GM06990 (cell line): Measurements from ENCODE around the gene LAG3.
A peak's percentile ranks its signal among the peaks of the same experiment; 100 is the strongest.

Source experiments
- DNase-seq: peaks from one replicate; pipeline ENCODE4 v3.0.0-alpha.2; 2011; ENCODE audit not compliant: insufficient read length; ENCODE audit errors: extremely low read depth
- H3K27me3 ChIP-seq: replicated peaks from 2 replicates; pipeline ENCODE4 v1.6.0; 2011; ENCODE audit warnings: low read length; ENCODE audit not compliant: control insufficient read depth, insufficient read depth
- H3K36me3 ChIP-seq: 2 replicates; pipeline ENCODE4 v1.5.1; 2011; ENCODE audit warnings: low read length; ENCODE audit not compliant: control insufficient read depth, insufficient read depth
- H3K4me3 ChIP-seq: replicated peaks from 2 replicates; pipeline ENCODE4 v1.5.1; 2011; ENCODE audit warnings: low read depth, mild to moderate bottlenecking, control low read depth, low read length
- TF ChIP-seq, protein P1 (sequence below): IDR thresholded peaks from 2 replicates; pipeline ENCODE4 v1.5.1; 2011; ENCODE audit warnings: low read length, control low read depth, mild to moderate bottlenecking, inconsistent platforms; ENCODE audit not compliant: insufficient read depth, poor library complexity, severe bottlenecking

LAG3 gene

DNA sequence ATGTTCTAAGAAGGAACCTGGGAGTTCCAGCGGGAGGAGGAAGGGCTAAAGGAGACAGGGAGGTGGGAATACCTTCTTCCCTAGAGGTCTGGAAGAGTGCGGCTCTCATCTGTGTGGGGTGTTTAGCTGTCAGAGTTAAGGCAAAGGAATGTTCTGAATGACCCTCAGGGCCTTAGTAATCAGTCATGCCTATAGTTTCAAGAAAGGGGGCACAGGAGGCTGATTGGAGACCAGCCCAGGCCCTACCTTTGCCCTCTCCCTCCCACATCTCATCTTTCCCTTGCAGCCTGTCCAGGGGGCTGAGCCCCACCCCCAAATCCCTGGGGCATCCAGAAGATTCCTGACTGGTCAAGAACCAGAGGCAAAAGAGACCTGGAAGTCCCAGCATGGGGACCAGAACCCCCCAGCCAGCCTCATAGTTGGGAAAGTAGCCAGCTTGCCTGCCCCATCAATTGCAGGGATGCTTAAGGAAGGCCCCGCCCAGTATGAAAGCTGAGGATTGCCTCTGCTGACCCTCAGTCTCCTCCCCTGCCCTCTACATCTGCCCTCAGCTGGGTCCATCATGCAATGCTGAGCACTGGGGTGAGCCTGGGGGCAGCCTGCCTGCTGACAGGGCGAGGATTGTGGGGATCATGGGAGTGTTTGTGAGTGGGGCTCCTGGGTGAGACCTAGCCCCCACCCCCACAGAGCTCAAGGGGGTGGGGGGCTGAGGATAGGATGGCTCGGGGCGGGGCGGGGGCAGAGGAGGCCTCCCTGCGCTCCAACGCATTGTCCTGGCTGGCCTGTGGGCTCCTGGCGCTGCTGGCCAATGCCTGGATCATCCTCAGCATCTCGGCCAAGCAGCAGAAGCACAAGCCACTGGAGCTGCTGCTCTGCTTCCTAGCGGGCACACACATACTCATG lies 51.1 kb downstream of the LAG3 start:
- Histone ChIP-seq H3K27me3 (peaks cover 8% of the 10 kb centered on the region), H3K36me3 (no peaks in the 10 kb centered on the region), H3K4me3 (no peak overlapping the region)
- no peak for DNase-seq
- TF ChIP-seq, protein P1, sequence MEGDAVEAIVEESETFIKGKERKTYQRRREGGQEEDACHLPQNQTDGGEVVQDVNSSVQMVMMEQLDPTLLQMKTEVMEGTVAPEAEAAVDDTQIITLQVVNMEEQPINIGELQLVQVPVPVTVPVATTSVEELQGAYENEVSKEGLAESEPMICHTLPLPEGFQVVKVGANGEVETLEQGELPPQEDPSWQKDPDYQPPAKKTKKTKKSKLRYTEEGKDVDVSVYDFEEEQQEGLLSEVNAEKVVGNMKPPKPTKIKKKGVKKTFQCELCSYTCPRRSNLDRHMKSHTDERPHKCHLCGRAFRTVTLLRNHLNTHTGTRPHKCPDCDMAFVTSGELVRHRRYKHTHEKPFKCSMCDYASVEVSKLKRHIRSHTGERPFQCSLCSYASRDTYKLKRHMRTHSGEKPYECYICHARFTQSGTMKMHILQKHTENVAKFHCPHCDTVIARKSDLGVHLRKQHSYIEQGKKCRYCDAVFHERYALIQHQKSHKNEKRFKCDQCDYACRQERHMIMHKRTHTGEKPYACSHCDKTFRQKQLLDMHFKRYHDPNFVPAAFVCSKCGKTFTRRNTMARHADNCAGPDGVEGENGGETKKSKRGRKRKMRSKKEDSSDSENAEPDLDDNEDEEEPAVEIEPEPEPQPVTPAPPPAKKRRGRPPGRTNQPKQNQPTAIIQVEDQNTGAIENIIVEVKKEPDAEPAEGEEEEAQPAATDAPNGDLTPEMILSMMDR: no peak

DNA sequence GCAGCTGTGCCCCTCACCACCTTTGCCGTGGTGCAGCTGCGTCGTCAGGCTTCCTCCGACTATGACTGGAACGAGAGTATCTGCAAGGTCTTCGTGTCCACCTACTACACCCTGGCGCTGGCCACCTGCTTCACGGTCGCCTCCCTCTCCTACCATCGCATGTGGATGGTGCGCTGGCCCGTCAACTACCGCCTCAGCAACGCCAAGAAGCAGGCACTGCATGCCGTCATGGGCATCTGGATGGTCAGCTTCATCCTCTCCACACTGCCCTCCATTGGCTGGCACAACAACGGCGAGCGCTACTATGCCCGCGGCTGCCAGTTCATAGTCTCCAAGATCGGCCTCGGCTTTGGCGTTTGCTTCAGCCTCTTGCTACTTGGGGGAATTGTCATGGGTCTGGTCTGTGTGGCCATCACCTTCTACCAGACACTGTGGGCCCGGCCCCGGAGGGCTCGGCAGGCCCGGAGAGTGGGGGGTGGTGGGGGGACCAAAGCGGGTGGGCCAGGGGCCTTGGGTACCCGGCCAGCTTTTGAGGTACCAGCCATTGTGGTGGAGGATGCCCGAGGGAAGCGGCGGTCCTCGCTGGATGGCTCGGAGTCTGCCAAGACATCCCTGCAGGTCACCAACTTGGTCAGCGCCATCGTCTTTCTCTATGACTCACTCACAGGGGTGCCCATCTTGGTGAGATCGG lies 51.9 kb downstream of the LAG3 start:
- peaks cover 8% of the 10 kb centered on the region for H3K27me3 ChIP-seq
- H3K4me3 ChIP-seq: no peak overlapping the region
- no peak for DNase-seq
- H3K36me3 ChIP-seq: no peaks in the 10 kb centered on the region
- TF ChIP-seq, protein P1: no peak

DNA sequence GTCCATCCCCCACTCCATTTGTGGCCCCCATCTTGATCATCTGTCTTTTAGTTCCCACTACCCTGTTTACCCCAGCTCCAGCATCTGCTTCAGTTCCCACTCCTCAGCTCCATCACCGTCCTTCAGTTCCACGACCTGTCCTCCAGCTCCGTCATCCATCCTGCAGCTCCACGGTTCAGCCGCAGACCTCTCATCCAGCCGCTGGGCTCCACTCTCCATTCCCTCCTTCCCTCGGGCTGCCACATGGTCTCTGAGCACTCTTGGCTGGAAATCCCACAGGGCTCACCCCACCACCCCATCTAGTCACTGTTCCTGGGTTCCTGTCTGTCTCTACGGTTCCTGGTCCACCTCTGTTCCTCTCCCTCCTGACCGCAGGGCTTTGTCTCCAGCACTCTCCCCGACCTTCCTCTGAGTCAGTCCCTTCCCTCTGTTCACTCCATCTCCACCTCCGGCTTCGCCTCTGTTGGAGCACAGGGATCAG lies 52.6 kb downstream of the LAG3 start:
- no peak overlapping the region for H3K4me3 ChIP-seq

DNA sequence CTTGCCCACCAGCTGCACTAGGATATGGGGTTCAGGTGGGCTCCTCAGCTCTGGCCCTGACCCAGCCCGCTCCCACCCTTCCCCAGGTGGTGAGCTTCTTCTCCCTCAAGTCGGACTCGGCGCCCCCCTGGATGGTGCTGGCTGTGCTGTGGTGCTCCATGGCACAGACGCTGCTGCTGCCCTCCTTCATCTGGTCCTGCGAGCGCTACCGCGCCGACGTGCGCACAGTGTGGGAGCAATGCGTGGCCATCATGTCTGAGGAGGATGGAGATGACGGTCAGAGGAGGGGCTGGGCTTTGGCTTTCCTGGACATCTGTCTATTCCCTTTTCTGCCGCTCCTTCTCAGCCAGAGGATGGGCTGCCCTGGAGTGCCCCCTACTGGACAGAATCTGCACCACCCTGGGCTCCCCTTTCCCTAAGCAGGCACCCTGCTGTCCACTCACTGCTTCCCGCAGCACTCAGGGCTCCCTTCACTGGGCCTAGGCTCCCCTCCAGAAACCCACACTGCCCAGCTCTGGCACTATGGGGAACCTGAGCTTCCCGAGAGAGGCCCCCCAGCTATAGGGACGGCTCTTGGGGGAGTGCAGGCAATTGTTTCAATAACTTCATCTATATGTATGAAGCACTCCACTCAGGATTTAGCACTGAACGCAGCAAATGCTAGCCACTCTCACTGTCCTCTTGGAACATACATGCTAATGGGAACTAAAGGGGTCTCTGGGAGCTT lies 53.2 kb downstream of the LAG3 start:
- Histone ChIP-seq H3K36me3 (no peaks in the 10 kb centered on the region), H3K4me3 (no peak overlapping the region)

More for the DNA sequence above, 52.6 kb downstream of the LAG3 start:
- peaks cover 8% of the 10 kb centered on the region for H3K27me3 ChIP-seq
- TF ChIP-seq, protein P1: no peak
- no peaks in the 10 kb centered on the region for H3K36me3 ChIP-seq
- DNase-seq: no peak

DNA sequence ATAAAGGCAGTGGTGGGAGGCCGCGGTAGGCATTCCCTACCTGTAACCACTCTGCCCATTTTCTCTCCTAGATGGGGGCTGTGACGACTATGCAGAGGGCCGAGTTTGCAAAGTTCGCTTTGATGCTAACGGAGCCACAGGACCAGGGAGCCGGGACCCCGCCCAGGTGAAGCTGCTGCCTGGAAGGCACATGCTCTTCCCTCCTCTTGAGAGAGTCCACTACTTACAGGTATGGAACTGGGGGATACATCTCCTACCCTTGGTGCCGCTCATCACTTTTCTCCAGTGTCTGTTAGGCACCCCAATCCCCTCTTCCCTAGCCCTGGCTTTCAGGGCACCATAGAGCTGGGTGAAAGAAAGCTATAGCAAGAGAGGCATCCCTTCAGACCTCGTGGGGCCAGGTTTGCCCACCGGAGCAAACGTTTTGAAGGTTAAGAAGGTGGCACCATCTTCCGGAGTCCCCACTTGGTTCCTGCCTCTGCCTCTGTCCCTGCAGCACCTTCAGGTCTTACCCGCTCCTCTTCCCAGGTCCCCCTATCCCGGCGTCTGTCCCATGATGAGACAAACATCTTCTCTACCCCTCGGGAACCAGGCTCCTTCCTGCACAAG lies 53.9 kb downstream of the LAG3 start:
- H3K4me3 ChIP-seq: no peak overlapping the region
- TF ChIP-seq, protein P1: no peak
- DNase-seq: no peak
- no peaks in the 10 kb centered on the region for H3K36me3 ChIP-seq
- peaks cover 7% of the 10 kb centered on the region for H3K27me3 ChIP-seq

More for the DNA sequence above, 53.2 kb downstream of the LAG3 start:
- H3K27me3 ChIP-seq: peaks cover 6% of the 10 kb centered on the region
- DNase-seq: no peak
- TF ChIP-seq, protein P1: peak; percentile 72
